ENCODE results near the gene PAXX.

PAXX gene

GRCh38 chr9:136991993-136992818, at the start of gene PAXX:
TSS of gene PAXX (plus strand) at chr9:136992422. CDS start at chr9:136992444, 22 bp downstream.
- DNase-seq (ENCODE audit: low read depth in 2 of 3, low spot score in 1 of 3), result peak; percentile 89 to 96 (median 91)

DNA sequence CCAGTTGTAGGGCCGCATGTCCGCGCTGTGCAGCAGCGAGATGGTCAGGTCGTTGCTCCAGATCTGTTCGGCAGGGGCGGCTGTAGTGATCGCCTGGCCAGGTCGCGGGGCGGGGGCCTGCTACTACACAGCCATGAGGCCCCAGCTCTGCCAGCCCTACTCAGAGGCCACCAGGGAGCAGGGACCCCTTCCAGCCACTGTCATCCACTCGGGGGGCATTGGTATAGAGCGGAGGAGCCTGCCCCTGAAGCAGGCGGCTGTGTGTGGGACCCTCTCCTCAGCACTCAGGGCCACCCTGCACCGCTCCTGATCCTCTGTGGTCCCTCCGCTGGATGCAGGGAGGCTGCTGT, 49.4 kb upstream of the PAXX start:
- no peak for DNase-seq (ENCODE audit: low read depth in 2 of 3, low spot score in 1 of 3)

GRCh38 chr9:136943291-136944211, 48.7 kb upstream of the PAXX start:
- peak in 1 of 3 donors; percentile 30 for DNase-seq (ENCODE audit: low read depth in 2 of 3, low spot score in 1 of 3)

DNA sequence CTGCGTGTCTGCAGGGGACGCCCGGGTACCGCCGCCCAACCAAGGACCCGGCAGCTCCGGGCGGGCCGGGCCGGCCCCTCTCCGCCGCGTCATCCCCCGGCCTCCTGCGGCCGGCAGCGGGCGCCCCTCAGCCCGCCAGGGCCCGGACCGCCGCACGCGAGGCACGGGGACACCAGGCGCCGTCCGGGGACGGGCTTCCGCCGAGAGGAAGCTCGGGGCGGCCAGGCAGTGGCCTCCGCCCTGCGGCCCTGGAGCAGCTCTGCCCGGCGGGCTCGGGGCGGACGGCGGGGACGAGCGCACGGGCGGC, 48.1 kb upstream of the PAXX start:
- DNase-seq (ENCODE audit: low read depth in 2 of 3, low spot score in 1 of 3), result peak in 1 of 3 donors; percentile 20

DNA sequence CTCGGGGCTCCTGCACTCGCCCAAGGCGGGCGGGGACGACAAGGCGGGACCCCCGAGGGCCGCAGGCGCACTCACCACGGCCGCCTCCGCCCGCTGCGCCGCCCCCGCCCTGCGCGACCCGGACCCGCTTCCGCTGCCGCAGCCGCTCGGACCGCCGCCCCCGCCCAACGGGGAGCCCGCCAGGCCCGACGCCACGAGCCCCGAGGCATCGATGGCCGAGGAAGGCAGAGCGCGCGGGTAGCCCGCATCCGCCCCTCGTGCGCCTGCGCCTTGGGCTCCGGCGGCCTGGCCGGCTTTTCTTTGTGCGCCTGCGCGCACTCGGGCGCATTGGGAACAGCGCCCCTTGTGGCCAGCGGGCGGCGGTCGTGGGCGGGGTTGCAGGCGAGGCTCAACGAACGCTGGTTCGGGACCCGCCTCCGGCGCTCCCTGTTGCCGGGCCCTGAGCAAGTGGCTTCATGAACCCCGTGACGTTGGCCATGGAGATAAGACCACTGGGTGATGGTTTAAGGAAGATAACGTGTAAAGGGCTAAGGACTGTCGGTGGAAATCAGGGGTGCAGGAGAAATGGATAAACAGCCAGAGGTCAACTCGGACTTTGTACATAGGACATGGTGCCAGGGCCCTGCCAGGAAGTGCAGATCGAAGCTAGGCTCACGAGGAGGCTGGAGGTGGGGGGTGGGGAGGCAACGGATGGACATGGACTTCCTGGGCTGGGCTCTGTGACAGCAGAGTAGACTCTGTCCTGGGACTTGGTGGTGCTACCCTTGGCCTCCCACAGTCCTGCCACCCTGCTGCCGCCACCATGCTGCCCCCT, 47.5 kb upstream of the PAXX start, which contains the start of the genes C8G and FBXW5:
Gene C8G (plus strand): TSS at position 725 of the 814 bp plus-strand sequence. CDS start 78 bp downstream, at position 803.
Gene FBXW5 (minus strand): TSS at position 220 of the 814 bp plus-strand sequence. CDS start 655 bp downstream, outside the sequence.
- DNase-seq (ENCODE audit: low read depth in 2 of 3, low spot score in 1 of 3), result peak; percentile 90 to 94 (median 93)

DNA sequence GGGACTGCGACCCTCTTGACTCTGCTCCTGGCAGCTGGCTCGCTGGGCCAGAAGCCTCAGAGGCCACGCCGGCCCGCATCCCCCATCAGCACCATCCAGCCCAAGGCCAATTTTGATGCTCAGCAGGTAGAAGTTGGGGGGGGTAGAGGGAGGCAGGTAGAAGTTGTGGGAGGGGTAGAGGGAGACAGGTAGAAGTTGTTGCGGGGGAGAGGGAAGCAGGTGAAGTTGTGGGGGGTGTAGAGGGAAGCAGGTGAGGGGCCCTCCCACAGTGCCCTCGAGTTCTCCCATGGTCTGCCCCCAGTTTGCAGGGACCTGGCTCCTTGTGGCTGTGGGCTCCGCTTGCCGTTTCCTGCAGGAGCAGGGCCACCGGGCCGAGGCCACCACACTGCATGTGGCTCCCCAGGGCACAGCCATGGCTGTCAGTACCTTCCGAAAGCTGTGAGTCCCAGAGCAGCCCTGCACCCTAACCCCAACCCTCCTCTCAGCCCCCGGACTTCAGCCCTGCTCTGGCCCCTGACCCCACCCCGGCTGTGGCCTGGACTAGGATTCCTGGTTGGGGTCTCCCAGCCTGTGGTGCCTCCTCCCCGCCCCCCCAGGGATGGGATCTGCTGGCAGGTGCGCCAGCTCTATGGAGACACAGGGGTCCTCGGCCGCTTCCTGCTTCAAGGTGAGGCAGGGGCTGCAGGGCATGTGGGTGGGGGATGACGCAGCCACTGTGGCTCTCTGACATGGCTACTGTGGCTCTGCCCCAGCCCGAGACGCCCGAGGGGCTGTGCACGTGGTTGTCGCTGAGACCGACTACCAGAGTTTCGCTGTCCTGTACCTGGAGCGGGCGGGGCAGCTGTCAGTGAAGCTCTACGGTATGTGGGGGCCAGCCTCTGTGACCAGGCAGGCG, 46.6 kb upstream of the PAXX start:
- no peak for DNase-seq (ENCODE audit: low read depth in 2 of 3, low spot score in 1 of 3)

- no peak for DNase-seq (ENCODE audit: low read depth in 2 of 3, low spot score in 1 of 3)
Measured at GRCh38 chr9:136946228-136947027, 45.8 kb upstream of the PAXX start.

DNA sequence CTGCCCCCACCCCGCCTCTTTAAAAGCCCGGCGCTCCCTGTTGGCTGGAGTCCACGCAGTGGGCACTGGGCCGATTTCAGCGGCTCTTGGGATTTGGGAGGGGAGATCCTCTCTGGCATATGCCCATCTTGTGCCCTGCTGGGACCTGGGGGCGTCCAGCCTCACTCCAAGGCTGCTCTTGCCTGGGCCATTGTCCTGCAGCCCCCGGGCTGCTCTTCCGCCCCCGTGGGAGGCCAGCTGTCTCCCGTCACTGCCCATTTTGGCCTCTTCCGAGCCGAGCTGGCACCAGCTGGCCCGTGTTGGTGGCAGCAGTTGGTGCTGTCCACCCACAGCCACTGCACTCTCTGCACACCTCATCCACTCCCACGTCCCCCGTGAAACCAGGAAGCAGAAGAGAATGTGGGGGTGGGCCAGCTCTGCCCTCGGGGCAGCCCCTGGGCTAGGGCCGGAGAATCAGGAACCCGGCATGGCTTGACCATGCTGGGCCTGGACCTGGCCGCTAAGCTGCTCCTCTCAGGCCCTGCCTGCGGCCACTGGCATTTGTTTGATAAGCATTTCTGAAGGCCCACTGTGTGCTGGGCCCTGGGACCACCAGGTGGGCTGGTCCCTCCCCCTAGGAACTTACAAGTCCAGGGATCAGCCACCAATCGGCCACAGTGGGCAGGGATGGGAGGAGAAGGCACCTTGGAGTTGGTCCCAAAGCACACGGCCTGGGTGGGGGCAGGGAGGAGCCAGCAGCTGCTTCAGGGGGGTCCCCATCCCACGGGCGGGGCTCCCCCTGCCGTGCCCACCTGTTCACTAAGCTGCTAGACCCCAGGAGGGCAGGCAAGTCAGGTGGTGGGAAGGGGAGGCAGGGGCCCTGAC, 45.0 kb upstream of the PAXX start:
- DNase-seq (ENCODE audit: low read depth in 2 of 3, low spot score in 1 of 3), result no peak

GRCh38 chr9:136947955-136948510, 44.2 kb upstream of the PAXX start:
- DNase-seq (ENCODE audit: low read depth in 2 of 3, low spot score in 1 of 3), result no peak

GRCh38 chr9:136949239-136949816, 42.9 kb upstream of the PAXX start:
- no peak for DNase-seq (ENCODE audit: low read depth in 2 of 3, low spot score in 1 of 3)

- peak; percentile 91 to 95 (median 94) for DNase-seq (ENCODE audit: low read depth in 2 of 3, low spot score in 1 of 3)
Measured at GRCh38 chr9:136949817-136950655, 42.2 kb upstream of the PAXX start.

- no peak for DNase-seq (ENCODE audit: low read depth in 2 of 3, low spot score in 1 of 3)
Measured at GRCh38 chr9:136950656-136951276, 41.5 kb upstream of the PAXX start.

GRCh38 chr9:136951541-136952320, 40.5 kb upstream of the PAXX start, which contains the start of gene LCN12:
TSS of gene LCN12 (plus strand) at chr9:136952273. CDS start at chr9:136952328, 55 bp downstream.
- DNase-seq (ENCODE audit: low read depth in 2 of 3, low spot score in 1 of 3), result no peak

GRCh38 chr9:136952321-136952850, 39.8 kb upstream of the PAXX start:
- DNase-seq (ENCODE audit: low read depth in 2 of 3, low spot score in 1 of 3), result no peak
